GM23248 (cell line): Measurements from ENCODE around the gene NOSIP. TPM values are rescaled to one million over a fixed set of nuclear protein-coding genes. Genes with fewer than 3 reads are reported as not detected.

Source experiments
- DNase-seq: peaks from one replicate; pipeline ENCODE4 v3.0.0-alpha.2; 2015
- H2AFZ ChIP-seq: fragments of 200-600 bp; sonication (generic); 2 replicates; pipeline ENCODE4 v1.6.1; 2016; ENCODE audit warnings: antibody characterized with exemption
- H3F3A ChIP-seq: fragments of 200-600 bp; sonication (generic); 2 replicates; pipeline ENCODE4 v1.6.1; 2016; ENCODE audit warnings: mild to moderate bottlenecking, antibody characterized with exemption, mixed run types; ENCODE audit not compliant: insufficient read depth
- H3K27ac ChIP-seq: fragments of 200-600 bp; sonication (generic); 2 replicates; pipeline ENCODE4 v1.5.1; 2016; ENCODE audit warnings: mild to moderate bottlenecking
- H3K27me3 ChIP-seq: fragments of 200-600 bp; sonication (generic); replicated peaks from 2 replicates; pipeline ENCODE4 v1.6.1; 2016; ENCODE audit warnings: mild to moderate bottlenecking; ENCODE audit not compliant: insufficient read depth
- H3K36me3 ChIP-seq: fragments of 200-600 bp; sonication (generic); 2 replicates; pipeline ENCODE4 v1.6.1; 2016; ENCODE audit warnings: low read depth, mild to moderate bottlenecking
- H3K4me1 ChIP-seq: fragments of 200-600 bp; sonication (generic); 2 replicates; pipeline ENCODE4 v1.6.1; 2016; ENCODE audit warnings: mild to moderate bottlenecking; ENCODE audit not compliant: insufficient read depth
- H3K4me2 ChIP-seq: fragments of 200-600 bp; sonication (generic); one replicate; pipeline ENCODE4 v1.6.1; 2016; ENCODE audit warnings: mild to moderate bottlenecking; ENCODE audit not compliant: unreplicated experiment
- H3K4me3 ChIP-seq: fragments of 200-600 bp; sonication (generic); 2 replicates; pipeline ENCODE4 v1.5.1; 2016; ENCODE audit warnings: mild to moderate bottlenecking
- H3K79me2 ChIP-seq: fragments of 200-600 bp; sonication (generic); 2 replicates; pipeline ENCODE4 v1.6.1; 2016; ENCODE audit warnings: mild to moderate bottlenecking; ENCODE audit not compliant: insufficient read depth
- H3K9ac ChIP-seq: fragments of 200-600 bp; sonication (generic); 2 replicates; pipeline ENCODE4 v1.6.1; 2016; ENCODE audit warnings: mild to moderate bottlenecking
- H3K9me2 ChIP-seq: fragments of 200-600 bp; sonication (generic); 2 replicates; pipeline ENCODE4 v1.6.1; 2016; ENCODE audit warnings: mixed run types, mild to moderate bottlenecking, moderate library complexity; ENCODE audit not compliant: insufficient read depth
- H3K9me3 ChIP-seq: fragments of 200-600 bp; sonication (generic); one replicate; pipeline ENCODE4 v1.6.1; 2017; ENCODE audit warnings: low read depth
- H4K20me1 ChIP-seq: fragments of 200-600 bp; sonication (generic); 2 replicates; pipeline ENCODE4 v1.6.0; 2016; ENCODE audit not compliant: insufficient read depth
- EZH2 ChIP-seq: fragments of 200-600 bp; sonication (generic); IDR thresholded peaks from 2 replicates; pipeline ENCODE4 v1.6.1; 2018; ENCODE audit warnings: antibody characterized with exemption, mild to moderate bottlenecking; ENCODE audit not compliant: insufficient read depth, poor library complexity, severe bottlenecking
- EZH2phosphoT487 ChIP-seq: fragments of 200-600 bp; sonication (generic); IDR thresholded peaks from 2 replicates; pipeline ENCODE4 v1.6.1; 2018; ENCODE audit warnings: antibody characterized with exemption, moderate library complexity, mild to moderate bottlenecking, low read depth; ENCODE audit not compliant: insufficient read depth
- WGBS, 2 experiments: methylation state at CpG; one replicate each; pipeline ENCODE4 v1.1.6; 2015 to 2017; ENCODE audit warnings: low lambda C conversion rate in 2 of 2, low coverage in 1 of 2; ENCODE audit errors: missing lambda C conversion rate in 2 of 2; 5-methylcytosine and 5-hydroxymethylcytosine counted together
- in situ Hi-C: fragments of 300-500 bp; cut with MboI; formaldehyde crosslinking; loops from 2 replicates; pipeline ENCODE4 v1.15.0; 2020
- polyA plus RNA-seq: library from polyadenylated mRNA; unstranded; fragments of >200 nt; fragmentation: Nextera tagmentation; extraction: Ambion mirVana; gene quantifications from 2 replicates; pipeline ENCODE4 v1.2.1, GENCODE V29; 2016
- total RNA-seq: library from RNA; depleted of rRNA; stranded (reverse); fragments of >200 nt; shearing (Covaris generic); gene quantifications from 2 replicates; pipeline ENCODE4 v1.2.3, GENCODE V29; 2014

The NOSIP gene
- total and polyA plus RNA-seq, 2 experiments from 2014 or later, result 53.2 to 84.3 TPM

- peak overlapping the region; percentile 95; the same call in 1 of the 2 replicates for H2AFZ ChIP-seq
- H3K9me3 ChIP-seq, result no peaks in the 10 kb centered on the region
- peak overlapping the region; percentile 18; the same call in 1 of the 2 replicates for H3K27ac ChIP-seq
- TF ChIP-seq EZH2phosphoT487, result no peak
- H4K20me1 ChIP-seq, result no peaks in the 10 kb centered on the region
- peak overlapping the region; percentile 83 for H3K4me3 ChIP-seq
- WGBS, 2 experiments, result 74% methylated on average over 4 of the region's 4 CpGs
- H3K36me3 ChIP-seq, result peaks cover 14% of the 10 kb centered on the region; the same call in 1 of the 2 replicates
- no peaks in the 10 kb centered on the region for H3K9me2 ChIP-seq
- H3K27me3 ChIP-seq, result no peaks in the 10 kb centered on the region
- H3K4me1 ChIP-seq, result peaks cover 8% of the 10 kb centered on the region
- peak overlapping the region; percentile 85 for H3K9ac ChIP-seq
- peak overlapping the region; percentile 92 for H3K4me2 ChIP-seq
- no peak for DNase-seq
- peaks cover 4% of the 10 kb centered on the region for H3F3A ChIP-seq
- in situ Hi-C loops, result no loop called here
- H3K79me2 ChIP-seq, result peaks cover 61% of the 10 kb centered on the region
Measured at GRCh38 chr19:49579193-49579592, 1.2 kb downstream of the NOSIP start.

- Histone ChIP-seq H3K79me2 (peaks cover 100% of the 10 kb centered on the region), H3K27ac (no peak overlapping the region), H3K27me3 (no peaks in the 10 kb centered on the region), H3K4me1 (peaks cover 5% of the 10 kb centered on the region), H3K9me3 (no peaks in the 10 kb centered on the region), H3F3A (peaks cover 14% of the 10 kb centered on the region), H3K9ac (no peak overlapping the region), H3K9me2 (no peaks in the 10 kb centered on the region), H3K4me2 (no peak overlapping the region), H2AFZ (no peak overlapping the region), H4K20me1 (0 out of 2 replicates have a peak, but pooled peaks cover 3% of the 10 kb centered on the region), H3K4me3 (no peak overlapping the region), H3K36me3 (peaks cover 14% of the 10 kb centered on the region; the same call in 1 of the 2 replicates)
- in situ Hi-C loops, result no loop called here
- 38 to 59% methylated on average over 2 of the region's 2 CpGs for WGBS, 2 experiments
- TF ChIP-seq EZH2 (no peak), EZH2phosphoT487 (no peak)
- DNase-seq, result peak; percentile 51
Measured at GRCh38 chr19:49574206-49574755, 6.1 kb downstream of the NOSIP start.

GRCh38 chr19:49573425-49573824 is 6.9 kb downstream of the NOSIP start:
- peak; percentile 34 for DNase-seq
- H3K36me3 ChIP-seq, result peaks cover 14% of the 10 kb centered on the region; the same call in 1 of the 2 replicates
- H3F3A ChIP-seq, result peaks cover 16% of the 10 kb centered on the region
- in situ Hi-C loops, result no loop called here
- H3K9ac ChIP-seq, result 0 out of 2 replicates have a peak overlapping the region, but pooled peaks have one; percentile 14
- H3K4me3 ChIP-seq, result no peak overlapping the region
- 90 to 92% methylated on average over 3 of the region's 3 CpGs for WGBS, 2 experiments
- H3K79me2 ChIP-seq, result peaks cover 100% of the 10 kb centered on the region
- no peaks in the 10 kb centered on the region for H3K9me3 ChIP-seq
- no peak overlapping the region for H3K4me2 ChIP-seq
- no peaks in the 10 kb centered on the region for H3K9me2 ChIP-seq
- H3K4me1 ChIP-seq, result no peaks in the 10 kb centered on the region
- H4K20me1 ChIP-seq, result 0 out of 2 replicates have a peak, but pooled peaks cover 3% of the 10 kb centered on the region
- no peak overlapping the region for H3K27ac ChIP-seq
- no peaks in the 10 kb centered on the region for H3K27me3 ChIP-seq
- no peak overlapping the region for H2AFZ ChIP-seq
- TF ChIP-seq EZH2phosphoT487 (no peak), EZH2 (no peak)

- Histone ChIP-seq H3K36me3 (peaks cover 14% of the 10 kb centered on the region; the same call in 1 of the 2 replicates), H3K27ac (no peak overlapping the region), H4K20me1 (0 out of 2 replicates have a peak, but pooled peaks cover 5% of the 10 kb centered on the region), H2AFZ (no peak overlapping the region), H3K27me3 (no peaks in the 10 kb centered on the region), H3K9me3 (no peaks in the 10 kb centered on the region), H3F3A (peaks cover 20% of the 10 kb centered on the region), H3K9ac (0 out of 2 replicates have a peak overlapping the region, but pooled peaks have one; percentile 14), H3K4me1 (peaks cover 3% of the 10 kb centered on the region; the same call in 1 of the 2 replicates), H3K4me3 (no peak overlapping the region), H3K79me2 (peaks cover 100% of the 10 kb centered on the region), H3K9me2 (no peaks in the 10 kb centered on the region), H3K4me2 (no peak overlapping the region)
- in situ Hi-C loops, result no loop called here
- TF ChIP-seq EZH2 (no peak), EZH2phosphoT487 (no peak)
- 92 to 97% methylated on average over 7 of the region's 7 CpGs for WGBS, 2 experiments
- no peak for DNase-seq
Measured at GRCh38 chr19:49573009-49573408, 7.3 kb downstream of the NOSIP start.
